Anterior cingulate cortex (tissue), 58 donors: ENCODE results near the gene STK32A.

Experiments
- DNase-seq, 58 donors: peaks; one replicate each; lab custom pipeline; 2025; lab: John Stamatoyannopoulos, UW

Gene STK32A

DNA sequence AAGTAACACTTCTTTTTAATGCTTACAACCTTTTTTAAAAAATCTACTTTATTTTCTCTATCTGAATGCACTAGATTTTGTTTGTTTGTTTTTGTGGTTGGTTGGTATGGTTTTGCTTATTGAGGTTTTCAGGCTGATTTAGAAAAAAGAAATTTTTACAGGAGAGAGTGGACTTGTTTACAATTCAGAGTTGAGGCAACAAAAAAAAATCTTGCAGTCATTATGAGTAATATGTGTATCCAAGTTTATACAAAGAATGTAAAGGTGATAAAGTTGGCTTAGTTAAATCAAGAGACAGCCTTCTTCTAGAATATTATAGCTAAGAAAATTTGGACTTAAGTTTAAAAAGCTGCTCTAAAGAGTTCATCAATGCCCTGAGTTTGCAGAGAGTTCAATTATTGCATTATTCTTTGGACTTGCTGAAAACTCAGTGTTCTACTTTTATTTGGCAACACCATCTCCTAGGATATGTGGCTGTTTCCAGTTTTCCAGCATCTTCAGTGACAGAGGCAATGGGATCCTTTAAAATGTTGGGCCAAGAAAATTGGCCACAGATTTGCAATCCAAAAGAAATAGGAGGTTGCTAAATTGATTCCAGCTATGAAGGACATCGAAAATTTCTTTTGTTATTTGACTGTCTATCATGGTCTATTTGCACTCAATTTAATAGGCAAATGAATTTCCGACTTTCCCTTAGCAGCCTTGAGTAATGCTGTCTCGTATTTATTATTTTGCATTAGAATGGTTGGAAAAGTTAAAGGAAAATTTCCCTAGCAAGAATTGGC, 10.7 kb downstream of the STK32A start:
- no peak for DNase-seq

DNA sequence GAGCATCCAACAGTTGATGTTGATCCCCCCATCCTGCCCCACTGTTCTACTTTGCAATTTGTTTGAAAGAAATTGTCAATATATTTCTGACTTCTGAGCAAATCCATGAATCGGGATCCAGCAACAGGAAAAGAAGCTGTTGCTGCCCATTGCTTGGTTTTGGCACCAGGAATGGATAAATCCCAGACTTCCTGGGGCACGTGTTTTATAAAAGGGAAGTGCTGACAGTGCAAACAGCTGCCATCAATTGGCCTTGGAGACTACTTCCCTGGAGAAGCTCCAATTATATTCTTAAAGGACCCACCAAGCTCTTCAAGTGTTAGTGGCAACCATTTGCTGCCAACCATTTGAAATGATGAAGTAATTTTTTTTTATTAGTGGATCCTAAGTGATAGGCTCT, 13.7 kb downstream of the STK32A start:
- no peak for DNase-seq

GRCh38 chr5:147259837-147260236, 25.0 kb downstream of the STK32A start:
- no peak for DNase-seq

- no peak for DNase-seq
Observed at GRCh38 chr5:147267082-147267832, 32.4 kb downstream of the STK32A start.

DNA sequence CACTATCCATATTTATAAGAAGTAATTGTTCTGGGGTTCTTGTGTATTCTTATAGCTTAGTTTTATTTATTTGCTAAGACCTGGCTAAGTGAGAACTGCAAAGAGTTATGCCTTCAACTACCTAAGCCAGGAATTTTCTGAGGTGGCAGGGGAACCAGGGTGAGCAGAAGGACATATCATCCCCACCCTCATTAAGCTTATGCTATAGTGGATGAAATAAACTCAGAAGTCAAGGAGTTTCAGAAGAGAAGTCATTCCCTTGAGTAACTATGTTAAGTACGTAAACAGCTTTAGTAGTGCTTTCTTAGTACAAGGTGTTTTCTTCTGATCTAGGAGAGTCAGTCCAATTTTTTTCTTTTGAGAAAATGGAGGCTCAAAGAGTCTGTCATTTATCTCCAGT, 41.7 kb downstream of the STK32A start:
- DNase-seq, result no peak

- DNase-seq, result no peak
Observed at GRCh38 chr5:147286296-147286695, 51.5 kb downstream of the STK32A start.

DNA sequence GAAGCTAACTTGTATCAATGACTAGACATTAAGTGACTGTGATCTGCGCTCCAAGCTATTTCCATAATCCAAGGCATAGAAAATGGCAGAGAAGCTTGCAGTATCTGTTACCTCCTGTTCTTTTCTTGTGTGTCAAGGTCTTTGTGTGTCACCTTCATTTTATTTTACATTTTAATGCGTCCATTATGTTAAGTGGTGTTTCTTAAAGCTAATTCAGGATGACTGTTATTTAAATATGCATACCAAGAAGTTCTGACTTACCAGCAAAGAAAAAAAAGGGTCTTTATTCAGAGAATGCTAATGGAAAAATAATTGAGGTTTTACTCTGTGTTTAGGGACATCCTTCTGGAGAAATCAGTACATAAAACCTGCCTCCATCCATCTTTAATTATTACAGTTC, 52.3 kb downstream of the STK32A start:
- no peak for DNase-seq

DNA sequence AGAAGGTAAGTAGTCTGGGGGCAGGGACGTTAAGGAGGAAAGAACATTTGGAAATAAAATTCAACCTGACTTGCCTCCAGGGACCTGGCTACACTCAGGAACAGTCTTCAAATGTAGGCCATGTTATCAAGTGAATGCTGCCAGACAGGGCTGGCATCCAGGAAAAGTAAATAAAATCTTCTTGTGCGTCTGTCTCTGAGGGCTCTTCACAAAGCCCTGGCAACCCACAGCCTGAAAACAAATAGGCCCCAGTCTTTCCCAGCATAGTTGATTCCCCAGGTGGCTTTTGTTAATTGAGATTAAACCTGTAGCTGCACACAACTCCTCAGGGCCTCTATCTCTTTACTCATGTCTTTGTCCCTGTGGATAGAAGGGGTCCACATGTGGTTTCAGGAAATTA, 55.4 kb downstream of the STK32A start:
- DNase-seq, result no peak

- DNase-seq, result no peak
Observed at GRCh38 chr5:147303251-147303650, 68.4 kb downstream of the STK32A start.

GRCh38 chr5:147303976-147304375, 69.2 kb downstream of the STK32A start:
- DNase-seq, result peak in 1 of 58 donors; percentile 1

GRCh38 chr5:147305147-147305546, 70.3 kb downstream of the STK32A start:
- DNase-seq, result no peak

GRCh38 chr5:147306351-147306750, 71.5 kb downstream of the STK32A start:
- DNase-seq, result no peak

GRCh38 chr5:147307170-147307569, 72.3 kb downstream of the STK32A start:
- no peak for DNase-seq

- no peak for DNase-seq
Observed at GRCh38 chr5:147309621-147310020, 74.8 kb downstream of the STK32A start.

GRCh38 chr5:147310059-147310704, 75.4 kb downstream of the STK32A start:
- DNase-seq, result peak in 42 of 58 donors; percentile 0 to 65 (median 8)

DNA sequence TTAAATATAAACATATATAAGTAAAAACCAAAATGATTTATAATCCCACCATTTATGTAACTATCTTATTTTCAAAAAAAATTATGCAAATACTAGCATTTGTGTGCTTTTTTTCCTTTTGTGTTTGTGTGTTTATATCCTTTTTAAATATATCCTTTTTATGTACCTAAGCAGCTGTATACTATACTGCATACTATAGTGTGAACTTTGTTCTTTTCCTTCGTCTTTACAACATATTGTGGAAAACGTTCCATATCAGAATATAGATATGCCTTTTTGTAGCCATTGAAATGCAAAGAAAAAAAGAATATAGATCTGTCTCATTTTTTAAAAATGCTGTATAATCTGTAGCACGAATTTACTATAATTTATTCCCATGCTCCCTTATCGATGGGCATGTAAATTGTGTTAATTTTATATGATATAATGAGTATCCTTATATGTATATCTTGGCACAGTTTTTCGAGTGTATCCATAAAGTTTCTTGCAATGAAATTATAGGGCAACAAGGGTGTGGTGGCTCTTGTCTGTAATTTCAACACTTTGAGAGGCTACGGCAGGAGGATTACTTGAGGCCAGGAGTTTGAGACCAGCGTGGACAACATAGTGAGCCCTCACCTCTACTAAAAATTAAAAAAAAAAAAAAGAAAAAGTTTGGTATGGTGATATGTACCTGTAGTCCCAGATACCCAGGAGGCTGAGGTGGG, 83.3 kb downstream of the STK32A start:
- DNase-seq, result no peak

DNA sequence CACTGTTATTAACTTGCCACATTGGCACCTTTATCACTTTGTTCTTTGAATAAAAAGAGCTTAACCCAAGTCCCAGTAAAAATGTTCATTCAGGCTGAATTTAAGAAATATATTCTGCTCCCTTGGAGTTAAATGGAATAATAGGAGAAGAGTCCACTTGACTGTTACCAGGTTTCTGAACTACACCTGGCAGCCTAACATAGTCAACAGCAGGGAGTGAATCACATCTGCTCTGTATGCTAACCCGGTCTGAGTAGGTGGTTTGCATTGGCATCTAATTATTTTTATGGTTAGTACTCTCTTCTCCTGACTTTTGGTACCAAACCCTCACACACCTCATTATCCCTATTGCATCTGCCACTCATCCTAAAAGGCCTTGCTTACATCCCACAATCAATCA, 86.7 kb downstream of the STK32A start:
- DNase-seq, result no peak

- DNase-seq, result no peak
Observed at GRCh38 chr5:147327421-147327820, 92.6 kb downstream of the STK32A start.

DNA sequence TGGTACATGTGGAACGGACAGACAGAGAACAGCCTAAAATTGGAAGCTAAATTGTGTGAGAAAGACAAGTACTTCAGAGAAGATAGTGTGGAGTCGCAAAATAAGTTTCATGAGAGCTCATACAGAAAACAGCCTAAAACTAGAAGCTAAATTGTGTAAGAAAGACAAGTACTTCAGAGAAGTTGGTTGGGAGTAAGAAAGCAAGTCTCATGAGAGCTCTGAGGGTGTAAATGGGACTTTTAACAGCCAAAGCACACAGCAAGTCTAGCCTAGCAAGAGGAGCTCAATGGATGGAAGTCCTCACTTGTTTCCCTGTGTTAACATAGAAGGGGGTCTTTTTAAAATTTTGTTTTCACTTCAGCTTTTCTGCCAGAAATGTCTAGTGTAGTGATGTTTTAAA, 93.1 kb downstream of the STK32A start:
- DNase-seq, result no peak

- DNase-seq, result no peak
Observed at GRCh38 chr5:147332658-147333057, 97.8 kb downstream of the STK32A start.

- no peak for DNase-seq
Observed at GRCh38 chr5:147336876-147337275, 102.0 kb downstream of the STK32A start.
